Stimulated activated CD8-positive, alpha-beta memory T cell treated with anti-CD3 and anti-CD28 coated beads, Interleukin-7, amount 100 ng/mL, for 4 hours (primary cell): ENCODE results near the gene ARVCF.

Experiments
- DNase-seq, 2 donors: peaks; one replicate each; pipeline ENCODE4 v3.0.0-alpha.2; 2020; ENCODE audit warnings: low read depth in 2 of 2

ARVCF gene

GRCh38 chr22:20000246-20001081 is 16.2 kb downstream of the ARVCF start:
- DNase-seq: no peak

DNA sequence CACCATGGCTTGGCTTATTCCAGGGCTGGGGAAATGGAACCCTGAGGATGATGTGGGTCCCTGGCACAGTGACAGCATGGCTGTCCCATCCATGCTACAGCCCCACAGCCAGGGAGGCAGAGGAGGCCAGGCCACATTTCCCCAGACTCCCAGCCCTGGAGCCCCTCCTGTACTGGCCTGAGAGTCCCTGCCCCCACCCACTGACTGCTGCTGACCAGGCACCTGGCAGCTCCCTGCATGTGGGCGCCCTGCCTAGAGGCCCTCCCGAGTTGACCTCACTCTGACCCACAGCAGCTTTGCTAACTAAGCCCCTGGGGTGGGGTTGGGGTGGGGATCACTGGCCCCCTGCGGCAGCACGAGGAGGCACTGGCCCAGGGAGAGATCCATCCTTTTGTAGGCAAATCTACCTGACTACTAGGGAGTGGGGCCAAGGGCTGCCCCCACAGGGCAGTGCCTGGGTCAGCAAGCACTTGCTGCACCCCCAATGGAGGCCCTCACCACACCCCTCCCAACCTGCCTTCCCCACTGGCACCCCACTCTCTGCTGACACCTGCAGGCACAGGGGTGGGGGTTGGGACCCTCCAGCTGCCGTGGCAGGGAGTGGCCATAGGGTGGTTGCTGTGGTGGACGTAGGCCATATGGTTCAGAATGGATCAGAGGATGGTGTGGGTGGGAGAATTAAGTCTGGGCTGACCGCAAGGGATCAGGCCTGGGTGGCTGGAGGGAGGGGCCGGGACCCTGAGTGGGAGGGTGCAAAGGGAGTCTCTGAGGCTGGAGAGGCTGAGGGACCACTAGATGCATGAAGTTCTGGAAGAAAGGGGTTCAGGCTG is 17.4 kb downstream of the ARVCF start:
- DNase-seq: no peak

- DNase-seq: no peak
Observed at GRCh38 chr22:19998232-19998951, 18.2 kb downstream of the ARVCF start.

DNA sequence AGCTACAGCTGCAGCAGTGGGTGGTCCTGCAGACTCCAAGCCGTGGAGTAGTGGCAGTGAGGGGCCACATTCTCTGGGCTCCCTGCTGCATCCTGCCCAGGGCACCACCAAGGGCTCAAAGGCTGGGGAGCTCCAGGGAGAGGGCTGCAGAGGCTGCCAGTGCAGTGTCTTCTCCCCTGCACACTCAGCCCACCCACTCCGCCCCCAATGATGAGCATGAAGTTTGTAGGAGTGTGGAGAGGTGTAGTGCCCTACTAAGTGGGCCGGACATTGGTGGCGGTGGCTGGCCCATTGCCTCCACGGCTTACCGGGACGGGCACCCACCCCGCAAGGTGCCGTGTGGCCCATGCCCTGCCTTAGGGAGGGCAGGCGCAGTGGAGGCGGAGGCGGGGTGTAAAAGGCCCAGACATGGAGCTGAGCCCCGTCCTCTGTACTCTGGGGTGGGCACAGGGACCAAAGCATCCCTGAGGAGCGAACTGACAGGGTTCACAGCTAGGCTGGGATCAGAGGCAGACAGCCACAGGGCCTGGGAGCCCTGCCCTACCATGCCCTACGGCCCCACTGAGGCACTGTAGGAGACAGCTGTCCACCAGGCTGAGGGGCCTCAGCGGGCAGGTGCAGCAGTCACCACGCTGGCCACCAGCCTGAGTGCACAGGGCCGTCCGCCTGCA is 18.9 kb downstream of the ARVCF start:
- DNase-seq: no peak

DNA sequence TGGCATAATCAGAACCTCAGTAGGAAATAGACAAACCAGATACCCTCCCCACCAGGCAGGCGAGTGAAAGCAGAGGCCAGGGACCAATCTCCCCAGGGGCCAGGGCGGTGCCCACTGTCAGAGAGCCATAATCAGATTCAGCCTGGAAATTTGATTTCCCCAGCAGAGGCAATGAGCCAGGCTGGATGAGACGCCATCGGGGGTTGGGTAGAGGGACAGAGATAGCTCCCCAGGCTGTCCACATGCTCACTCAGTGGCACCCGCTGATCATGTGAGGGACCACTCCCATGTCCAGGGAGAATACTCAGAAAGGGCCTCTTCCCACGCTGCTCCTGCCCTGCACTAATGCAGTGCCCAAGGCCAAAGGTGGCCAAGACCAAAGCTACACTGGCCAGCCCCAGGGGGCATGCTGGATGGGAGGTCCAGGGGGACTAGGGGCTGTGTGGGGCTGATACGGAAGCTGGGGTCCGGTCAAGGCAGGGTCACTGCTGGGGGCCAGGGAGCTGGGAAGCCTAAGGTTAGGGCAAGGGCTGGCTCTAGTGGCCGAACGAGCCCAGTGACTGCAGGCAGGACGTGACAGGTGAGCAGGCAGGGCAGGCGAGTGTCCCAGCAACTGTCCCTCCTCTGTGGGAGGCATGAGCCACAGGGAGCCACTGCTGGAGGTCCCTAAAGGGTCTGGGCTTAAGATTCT is 19.8 kb downstream of the ARVCF start:
- DNase-seq: no peak

DNA sequence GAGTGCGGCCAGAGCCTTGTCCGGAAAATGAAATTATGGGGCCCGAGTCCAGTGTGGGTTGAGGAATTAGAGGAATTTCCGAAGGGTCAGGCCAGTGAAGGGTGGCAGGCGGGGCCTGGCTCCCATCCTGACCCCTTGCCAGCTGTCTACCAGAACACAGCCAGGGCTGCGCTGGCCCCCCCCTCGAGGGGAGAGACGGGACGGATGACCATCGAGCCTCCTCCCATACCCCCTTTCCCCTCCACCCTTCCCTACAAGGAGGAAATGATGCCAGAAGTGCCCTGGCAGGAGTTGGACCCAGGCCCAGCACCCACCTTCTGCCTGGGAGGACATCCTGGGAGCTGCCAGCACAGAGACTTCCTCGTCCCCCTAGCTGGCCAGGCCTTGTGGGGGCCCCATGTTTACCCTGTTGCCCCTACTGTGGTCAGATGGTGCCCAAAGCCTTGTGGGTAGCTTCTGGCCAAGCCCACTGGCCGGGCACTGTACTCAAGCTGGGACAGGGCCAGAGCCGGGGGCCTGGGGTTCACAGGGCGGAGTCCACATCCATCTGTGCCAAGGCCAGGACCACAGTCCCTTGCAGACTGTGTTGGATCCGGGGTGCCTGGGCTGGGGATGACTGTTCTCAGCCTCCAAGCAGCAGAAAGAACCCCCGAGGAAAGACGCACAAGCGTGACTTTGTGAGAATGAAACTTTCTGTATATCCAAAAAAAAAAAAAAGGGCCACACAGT is 20.8 kb downstream of the ARVCF start:
- no peak for DNase-seq

DNA sequence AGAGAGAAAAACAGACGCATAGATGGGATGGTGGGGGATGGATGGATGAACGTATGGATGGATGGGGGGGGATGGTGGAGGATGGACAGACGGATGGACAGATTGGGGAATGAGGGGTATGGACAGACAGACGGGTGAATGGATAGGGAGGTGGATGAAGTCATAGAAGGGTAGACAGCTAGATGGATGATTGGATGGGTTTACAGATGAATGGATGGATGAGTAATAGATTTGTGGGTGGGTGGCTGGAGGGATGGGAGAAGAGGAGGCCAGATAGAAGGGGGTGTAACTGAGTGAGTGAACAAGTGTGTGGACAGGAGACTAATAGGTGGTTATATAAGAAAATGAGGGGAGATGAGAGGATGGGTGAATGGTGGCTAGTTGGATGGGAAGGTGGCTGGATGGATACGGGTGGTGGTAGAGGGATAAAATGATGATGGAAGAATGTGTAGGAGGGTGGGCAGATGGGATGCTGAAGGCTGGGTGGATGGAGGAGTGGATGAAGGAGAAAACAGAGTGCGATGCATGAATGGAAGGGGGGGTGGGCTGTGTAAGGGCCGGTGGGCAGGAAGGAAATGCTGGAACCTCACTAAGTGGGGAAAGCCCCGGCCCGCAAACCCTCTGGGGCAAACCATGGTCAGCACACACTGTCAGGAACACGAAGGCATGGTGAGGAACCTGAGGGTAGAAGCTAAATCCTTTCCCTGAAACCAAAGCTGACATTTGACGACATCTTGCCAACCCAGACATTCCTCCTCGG is 21.6 kb downstream of the ARVCF start:
- no peak for DNase-seq

DNA sequence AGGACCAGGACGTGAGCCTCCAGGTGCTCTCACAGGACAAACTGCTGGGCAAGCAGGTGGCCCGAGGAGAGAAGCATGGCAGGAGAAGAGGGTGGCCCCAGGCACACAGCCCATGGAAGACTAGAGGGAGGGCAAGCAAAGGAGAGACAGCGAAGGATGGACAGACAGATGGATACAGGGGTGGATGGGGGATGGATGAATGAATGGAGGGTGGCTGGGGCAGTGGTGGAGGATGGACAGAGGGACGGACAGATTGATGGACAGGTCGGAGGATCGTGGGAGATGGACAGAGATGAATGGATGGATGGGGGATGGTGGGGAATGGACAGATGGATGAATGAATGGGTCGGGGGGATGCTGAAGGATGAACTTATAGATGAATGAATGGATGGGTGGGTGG is 22.7 kb downstream of the ARVCF start:
- DNase-seq: no peak

- DNase-seq: no peak
Observed at GRCh38 chr22:19992921-19993355, 23.7 kb downstream of the ARVCF start.

DNA sequence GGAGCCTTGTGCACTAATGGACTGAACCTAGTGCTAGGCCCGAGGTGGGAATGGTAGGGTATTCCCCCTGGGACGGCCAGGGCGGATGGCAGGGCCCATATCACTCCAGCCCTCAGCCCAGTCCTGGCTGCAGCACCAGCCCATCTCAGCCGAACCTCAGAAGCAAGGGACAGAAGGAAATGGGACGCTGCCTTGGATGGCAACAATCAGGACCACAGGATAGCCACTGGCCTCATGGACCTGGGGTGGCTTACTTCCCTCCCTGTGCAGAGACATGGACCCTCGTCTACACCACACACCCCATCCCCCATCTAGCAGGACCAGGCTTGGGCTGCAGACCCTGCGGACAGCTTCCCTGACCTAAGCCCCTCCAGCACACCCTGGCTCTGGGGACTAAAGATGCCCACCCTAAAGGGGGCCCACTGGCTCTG is 24.1 kb downstream of the ARVCF start:
- no peak for DNase-seq

GRCh38 chr22:19991645-19992451 is 24.8 kb downstream of the ARVCF start:
- DNase-seq: no peak

DNA sequence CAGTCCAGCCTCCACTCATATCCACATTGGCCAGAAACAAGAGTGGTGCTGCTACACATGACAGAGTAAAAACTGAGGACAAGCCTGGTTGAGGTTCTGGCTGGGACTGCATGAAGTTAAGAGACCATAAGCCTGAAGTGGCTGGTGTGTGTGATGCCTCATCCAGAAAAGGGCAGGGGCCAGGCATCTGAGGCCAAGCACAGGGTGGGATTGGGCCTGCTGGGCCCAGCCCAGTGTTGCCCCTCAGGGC is 25.3 kb downstream of the ARVCF start:
- no peak for DNase-seq

- no peak for DNase-seq
Observed at GRCh38 chr22:19990609-19991394, 25.8 kb downstream of the ARVCF start.

DNA sequence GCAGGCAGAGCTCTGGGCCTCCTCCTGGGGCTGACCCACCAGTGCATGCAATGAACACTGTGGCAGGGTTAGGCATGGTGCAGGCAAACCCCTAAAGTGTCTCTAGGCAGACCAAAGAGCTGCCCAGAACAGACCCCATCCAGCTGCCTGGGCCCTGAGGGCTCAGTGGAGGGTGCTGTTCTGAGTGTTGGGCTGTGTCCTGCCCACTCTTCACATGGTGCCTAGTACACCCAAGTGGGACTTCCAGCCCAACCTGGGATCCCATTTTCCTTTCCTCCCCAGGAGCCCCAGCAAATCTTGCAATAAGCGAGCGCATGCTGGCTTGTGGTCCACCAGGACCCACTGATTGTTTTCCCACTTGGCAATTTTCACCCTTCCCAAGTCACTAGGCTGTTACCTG is 26.4 kb downstream of the ARVCF start:
- DNase-seq: no peak

GRCh38 chr22:19989725-19990067 is 26.9 kb downstream of the ARVCF start:
- no peak for DNase-seq

- no peak for DNase-seq
Observed at GRCh38 chr22:19988965-19989724, 27.5 kb downstream of the ARVCF start.

DNA sequence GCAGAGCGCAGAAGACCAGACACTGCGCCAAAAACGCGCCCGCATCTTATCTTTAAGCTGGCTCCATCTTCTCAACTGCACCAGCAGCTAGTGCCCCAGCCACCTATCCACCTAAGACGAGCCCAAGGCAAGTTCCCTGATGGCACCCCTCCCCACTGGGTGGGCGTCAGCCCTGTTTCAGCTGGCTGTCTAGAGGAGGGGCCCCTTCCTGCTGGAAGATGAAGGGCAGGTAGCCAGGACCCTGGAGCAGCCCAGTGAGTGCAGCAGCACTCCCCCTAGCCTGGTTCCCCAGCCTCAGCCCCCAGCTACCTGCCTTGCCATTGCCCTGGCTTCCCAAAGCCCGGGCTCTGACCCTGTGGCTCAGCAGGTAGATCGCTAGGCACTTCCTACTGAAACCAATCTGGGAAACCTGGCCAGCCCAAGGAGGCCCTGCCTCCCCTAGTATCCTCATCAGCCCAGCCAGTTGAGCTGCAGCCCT is 28.3 kb downstream of the ARVCF start:
- no peak for DNase-seq
